ENCODE data around the gene GZF1.
"Not testable (repeated sequence)": the region's sequence is repeated elsewhere in the genome, so short reads cannot be mapped to it uniquely, and the experiment has no call there.

GZF1 gene

GRCh38 chr20:23343590-23343989, 18.4 kb upstream of the GZF1 start:
- Histone ChIP-seq H2AFZ (ENCODE audit: low read length, unreplicated experiment) (no peak overlapping the region), H3K79me2 (ENCODE audit: control insufficient read depth, insufficient read depth, low read length, unreplicated experiment) (no peaks in the 10 kb centered on the region), H3K27me3 (ENCODE audit: insufficient read depth, low read length) (0 out of 2 replicates have a peak, but pooled peaks cover 6% of the 10 kb centered on the region), H3K4me3 (ENCODE audit: low read depth, low read length) (no peak overlapping the region), H3K27ac (ENCODE audit: low read depth, low read length) (no peak overlapping the region), H3K36me3 (ENCODE audit: insufficient read depth, low read length) (no peaks in the 10 kb centered on the region), H3K4me1 (ENCODE audit: control insufficient read depth, insufficient read depth, low read length, unreplicated experiment) (no peaks in the 10 kb centered on the region)

- 0 out of 2 replicates have a peak, but pooled peaks cover 6% of the 10 kb centered on the region for H3K27me3 ChIP-seq (ENCODE audit: insufficient read depth, low read length)
- no peak overlapping the region for H2AFZ ChIP-seq (ENCODE audit: low read length, unreplicated experiment)
- no peak overlapping the region for H3K4me3 ChIP-seq (ENCODE audit: low read depth, low read length)
- H3K4me1 ChIP-seq (ENCODE audit: control insufficient read depth, insufficient read depth, low read length, unreplicated experiment) = peaks cover 6% of the 10 kb centered on the region
- no peaks in the 10 kb centered on the region for H3K79me2 ChIP-seq (ENCODE audit: control insufficient read depth, insufficient read depth, low read length, unreplicated experiment)
- H3K27ac ChIP-seq (ENCODE audit: low read depth, low read length) = no peak overlapping the region
- H3K36me3 ChIP-seq (ENCODE audit: insufficient read depth, low read length) = no peaks in the 10 kb centered on the region
Observed at GRCh38 chr20:23344336-23344735, 17.6 kb upstream of the GZF1 start.

DNA sequence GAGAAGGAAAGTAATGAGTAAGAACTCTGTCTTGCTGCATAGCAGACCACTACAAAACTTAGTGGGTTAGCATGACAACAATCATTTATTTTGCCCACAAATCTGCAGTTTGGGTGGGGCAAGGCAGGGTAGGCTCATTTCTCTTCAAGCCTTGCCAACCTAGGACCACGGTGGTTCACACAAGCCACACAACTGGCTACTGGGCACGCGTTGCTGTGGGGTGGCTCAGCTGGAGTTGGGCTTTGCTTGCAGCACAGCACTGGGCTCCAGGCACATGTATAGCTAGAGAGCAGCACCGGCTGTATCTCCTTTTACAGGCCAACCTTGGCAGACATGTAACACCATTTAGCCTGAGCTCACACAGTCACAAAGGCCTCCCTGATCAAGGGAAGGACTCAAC, 16.0 kb upstream of the GZF1 start:
- no peak overlapping the region for H3K4me3 ChIP-seq (ENCODE audit: low read depth, low read length)

DNA sequence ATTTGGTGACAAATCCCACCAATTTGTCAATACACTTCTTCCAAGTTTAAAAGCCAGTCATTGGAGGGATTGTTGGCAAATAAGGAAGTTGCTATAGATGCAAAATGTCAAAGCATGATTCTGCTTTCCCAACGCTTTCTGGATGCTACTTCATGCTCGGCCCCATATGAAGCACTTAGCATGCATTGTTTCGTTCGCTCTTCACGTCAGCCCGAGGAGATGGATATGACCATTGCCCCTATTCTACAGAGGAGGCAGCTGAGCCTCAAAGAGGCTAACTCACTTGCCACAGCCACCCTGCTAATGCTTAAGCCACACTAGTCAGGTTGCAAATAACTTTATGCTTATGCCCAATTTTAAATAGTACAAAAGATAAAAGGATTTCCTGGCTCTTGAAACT, 14.2 kb upstream of the GZF1 start:
- no peak overlapping the region for H3K27ac ChIP-seq (ENCODE audit: low read depth, low read length)
- no peak overlapping the region for H2AFZ ChIP-seq (ENCODE audit: low read length, unreplicated experiment)
- H3K4me1 ChIP-seq (ENCODE audit: control insufficient read depth, insufficient read depth, low read length, unreplicated experiment) = peaks cover 10% of the 10 kb centered on the region

More for the DNA sequence above, 16.0 kb upstream of the GZF1 start:
- Histone ChIP-seq H2AFZ (ENCODE audit: low read length, unreplicated experiment) (no peak overlapping the region), H3K27me3 (ENCODE audit: insufficient read depth, low read length) (0 out of 2 replicates have a peak, but pooled peaks cover 6% of the 10 kb centered on the region), H3K27ac (ENCODE audit: low read depth, low read length) (no peak overlapping the region), H3K36me3 (ENCODE audit: insufficient read depth, low read length) (no peaks in the 10 kb centered on the region), H3K4me1 (ENCODE audit: control insufficient read depth, insufficient read depth, low read length, unreplicated experiment) (peaks cover 7% of the 10 kb centered on the region), H3K79me2 (ENCODE audit: control insufficient read depth, insufficient read depth, low read length, unreplicated experiment) (peaks cover 4% of the 10 kb centered on the region)

GRCh38 chr20:23348510-23348909, 13.5 kb upstream of the GZF1 start:
- Histone ChIP-seq H3K79me2 (ENCODE audit: control insufficient read depth, insufficient read depth, low read length, unreplicated experiment) (peaks cover 28% of the 10 kb centered on the region), H3K4me1 (ENCODE audit: control insufficient read depth, insufficient read depth, low read length, unreplicated experiment) (peaks cover 11% of the 10 kb centered on the region)
- H3K27ac ChIP-seq (ENCODE audit: low read depth, low read length); H2AFZ ChIP-seq (ENCODE audit: low read length, unreplicated experiment); H3K4me3 ChIP-seq (ENCODE audit: low read depth, low read length); H3K36me3 ChIP-seq (ENCODE audit: insufficient read depth, low read length); H3K27me3 ChIP-seq (ENCODE audit: insufficient read depth, low read length): not testable (repeated sequence)

More for the DNA sequence above, 14.2 kb upstream of the GZF1 start:
- H3K79me2 ChIP-seq (ENCODE audit: control insufficient read depth, insufficient read depth, low read length, unreplicated experiment) = peaks cover 21% of the 10 kb centered on the region
- H3K4me3 ChIP-seq (ENCODE audit: low read depth, low read length) = no peak overlapping the region
- no peaks in the 10 kb centered on the region for H3K36me3 ChIP-seq (ENCODE audit: insufficient read depth, low read length)
- H3K27me3 ChIP-seq (ENCODE audit: insufficient read depth, low read length) = no peaks in the 10 kb centered on the region

DNA sequence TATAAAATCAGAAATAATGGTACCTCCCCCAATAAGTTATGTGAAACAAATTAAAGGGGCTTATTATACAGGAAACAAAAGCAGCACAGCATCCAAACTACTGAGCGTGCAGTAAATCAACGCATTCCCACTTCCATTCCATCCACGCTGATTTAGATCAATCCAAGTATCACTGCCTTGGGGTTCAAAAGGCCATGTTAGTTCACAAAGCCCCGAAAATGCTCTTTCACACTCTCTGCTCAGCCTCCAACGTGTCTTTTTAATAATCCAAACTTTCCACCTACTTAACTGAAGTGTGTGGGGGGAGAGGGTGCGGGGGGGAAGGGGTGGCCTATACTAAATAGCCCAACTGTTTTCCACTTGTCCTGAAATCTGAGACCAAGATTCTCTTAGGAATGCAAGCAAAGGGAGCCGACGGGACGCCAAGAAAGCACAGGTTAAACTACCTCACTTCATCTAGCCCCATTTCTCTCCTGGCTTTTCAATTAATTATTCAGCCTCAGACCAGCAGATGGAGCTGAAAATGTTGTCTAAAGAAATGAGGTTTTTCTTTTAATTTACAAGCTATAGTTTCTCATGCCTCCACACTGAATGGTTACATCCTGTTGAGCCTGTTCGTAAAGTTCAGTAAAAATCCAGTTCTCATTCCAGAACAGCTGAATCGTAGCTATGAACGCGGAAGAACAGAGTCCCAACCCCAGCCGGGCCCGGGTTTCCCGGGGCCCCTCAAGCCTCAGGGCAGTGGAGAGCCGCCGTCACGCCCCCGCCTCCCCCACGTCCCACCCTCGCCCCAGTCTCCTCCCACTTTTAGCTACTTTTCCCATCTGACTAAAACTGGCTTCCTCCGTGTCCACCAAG, 12.4 kb upstream of the GZF1 start:
- Histone ChIP-seq H3K79me2 (ENCODE audit: control insufficient read depth, insufficient read depth, low read length, unreplicated experiment) (peaks cover 38% of the 10 kb centered on the region), H3K4me1 (ENCODE audit: control insufficient read depth, insufficient read depth, low read length, unreplicated experiment) (peaks cover 11% of the 10 kb centered on the region), H3K27ac (ENCODE audit: low read depth, low read length) (peak overlapping the region; percentile 98), H3K4me3 (ENCODE audit: low read depth, low read length) (peak overlapping the region; percentile 92), H3K27me3 (ENCODE audit: insufficient read depth, low read length) (no peaks in the 10 kb centered on the region), H2AFZ (ENCODE audit: low read length, unreplicated experiment) (peak overlapping the region; percentile 78), H3K36me3 (ENCODE audit: insufficient read depth, low read length) (no peaks in the 10 kb centered on the region)

GRCh38 chr20:23350196-23350903, 11.6 kb upstream of the GZF1 start, which contains the start of gene NXT1:
Gene NXT1 (plus strand): TSS chr20:23350791. CDS start chr20:23354042, 3,251 bp downstream.
- Histone ChIP-seq H3K27ac (ENCODE audit: low read depth, low read length) (peak within 1 kb of the TSS; percentile 98), H3K4me3 (ENCODE audit: low read depth, low read length) (peak within 1 kb of the TSS; percentile 92), H3K4me1 (ENCODE audit: control insufficient read depth, insufficient read depth, low read length, unreplicated experiment) (peaks cover 11% of the 10 kb centered on the region), H3K36me3 (ENCODE audit: insufficient read depth, low read length) (no peaks in the 10 kb centered on the region), H3K27me3 (ENCODE audit: insufficient read depth, low read length) (no peaks in the 10 kb centered on the region), H3K79me2 (ENCODE audit: control insufficient read depth, insufficient read depth, low read length, unreplicated experiment) (peaks cover 38% of the 10 kb centered on the region), H2AFZ (ENCODE audit: low read length, unreplicated experiment) (peak within 1 kb of the TSS; percentile 78)

DNA sequence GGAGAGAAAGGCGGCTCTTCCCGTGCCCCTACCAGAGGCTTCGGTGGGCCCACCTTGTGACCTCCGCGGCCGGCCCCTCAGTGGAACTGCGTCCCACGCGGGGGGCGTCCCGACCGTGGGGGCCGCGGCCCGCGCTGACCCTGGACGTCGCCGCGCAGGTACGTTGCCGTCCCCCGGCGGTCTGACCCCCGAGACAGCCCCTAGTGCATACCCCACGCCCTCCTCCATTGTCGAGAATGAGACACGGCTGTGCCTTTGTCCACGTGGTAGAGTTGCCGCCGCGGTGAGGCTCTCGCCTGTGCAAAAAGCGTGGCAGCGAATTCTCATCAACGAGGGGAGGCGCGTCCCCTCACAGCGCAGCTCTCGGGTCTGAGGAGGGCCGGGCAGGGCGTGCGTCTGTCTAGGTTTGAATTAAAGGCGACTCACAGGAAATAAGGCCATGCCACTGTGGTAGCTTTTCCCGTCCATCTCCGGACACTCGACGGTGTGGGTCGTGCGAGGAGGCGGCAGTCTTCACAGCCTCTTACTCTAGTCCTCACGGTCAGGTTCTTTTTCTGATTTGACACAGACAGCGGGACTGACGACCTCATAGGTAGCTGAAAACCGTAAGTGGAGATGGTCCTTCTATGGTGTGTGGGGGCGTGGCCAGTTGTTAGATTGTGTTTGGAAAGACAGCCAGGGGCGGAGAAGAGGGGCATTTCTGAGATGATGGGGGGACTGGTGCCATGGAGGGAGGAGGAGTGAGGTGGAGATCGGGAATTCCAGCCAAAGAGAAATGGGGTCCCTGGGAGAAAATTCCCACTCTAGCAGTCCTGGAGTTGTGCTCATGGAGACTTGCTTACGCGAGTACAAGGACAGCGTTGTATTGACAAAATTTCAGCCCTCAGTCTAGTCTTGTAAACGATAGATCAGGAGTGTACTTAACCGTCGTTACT, 10.8 kb upstream of the GZF1 start:
- H3K4me3 ChIP-seq (ENCODE audit: low read depth, low read length) = peak overlapping the region; percentile 92
- H3K27me3 ChIP-seq (ENCODE audit: insufficient read depth, low read length) = no peaks in the 10 kb centered on the region
- H3K27ac ChIP-seq (ENCODE audit: low read depth, low read length) = peak overlapping the region; percentile 98
- no peaks in the 10 kb centered on the region for H3K36me3 ChIP-seq (ENCODE audit: insufficient read depth, low read length)
- H3K4me1 ChIP-seq (ENCODE audit: control insufficient read depth, insufficient read depth, low read length, unreplicated experiment) = peaks cover 11% of the 10 kb centered on the region
- H2AFZ ChIP-seq (ENCODE audit: low read length, unreplicated experiment) = no peak overlapping the region
- peaks cover 38% of the 10 kb centered on the region for H3K79me2 ChIP-seq (ENCODE audit: control insufficient read depth, insufficient read depth, low read length, unreplicated experiment)

DNA sequence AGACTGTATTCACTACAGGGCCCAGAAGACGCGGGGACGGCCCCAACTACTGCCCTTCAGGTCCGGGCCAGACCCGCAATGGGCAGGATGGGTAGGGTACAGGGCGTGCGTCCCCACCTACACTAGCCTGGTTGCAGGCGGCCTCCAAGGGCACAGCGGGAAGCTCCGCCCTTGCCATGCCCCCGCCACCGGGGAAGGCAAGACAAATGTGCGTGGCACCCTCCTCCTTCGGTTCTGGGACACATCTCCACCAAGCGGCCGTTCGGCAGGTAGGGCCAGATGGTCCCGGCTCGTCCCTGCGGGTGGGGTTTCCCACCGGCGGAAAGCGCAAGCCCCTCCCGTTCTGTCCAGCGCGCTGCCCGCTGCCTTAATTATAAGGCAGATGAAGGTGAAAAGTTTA, 5.8 kb upstream of the GZF1 start:
- H3K79me2 ChIP-seq (ENCODE audit: control insufficient read depth, insufficient read depth, low read length, unreplicated experiment) = peaks cover 32% of the 10 kb centered on the region

More for the DNA sequence above, 5.8 kb upstream of the GZF1 start:
- peaks cover 19% of the 10 kb centered on the region for H3K4me1 ChIP-seq (ENCODE audit: control insufficient read depth, insufficient read depth, low read length, unreplicated experiment)
- H3K27ac ChIP-seq (ENCODE audit: low read depth, low read length) = no peak overlapping the region
- H2AFZ ChIP-seq (ENCODE audit: low read length, unreplicated experiment) = no peak overlapping the region
- H3K4me3 ChIP-seq (ENCODE audit: low read depth, low read length) = no peak overlapping the region
- H3K36me3 ChIP-seq (ENCODE audit: insufficient read depth, low read length) = no peaks in the 10 kb centered on the region
- no peaks in the 10 kb centered on the region for H3K27me3 ChIP-seq (ENCODE audit: insufficient read depth, low read length)

All from ACC112 (cell line).